Activated CD8-positive, alpha-beta memory T cell treated with anti-CD3 and anti-CD28 coated beads, Interleukin-2, amount 10 ng/mL, durations not matched to agents 7 days and 5 days (primary cell): ENCODE results near the gene RSKR. TPM values are rescaled to one million over a fixed set of nuclear protein-coding genes. Genes with fewer than 3 reads are reported as not detected.

Experiments used
- ATAC-seq: fragments of 150-1000 bp; cut with Tn5 transposase; one replicate; pipeline ENCODE4 v1.10.0; 2021; ENCODE audit warnings: moderate library complexity
- CTCF ChIA-PET: fragments of 350-600 bp; sonication (Branson Sonifier 250); formaldehyde crosslinking; loops from one replicate; lab custom pipeline; 2021; ENCODE audit warnings: antibody characterized with exemption; lab: Charles Lee
- DNase-seq: peaks from one replicate; pipeline ENCODE4 v3.0.0-alpha.2; 2020
- H3K27ac Mint-ChIP-seq: one replicate; pipeline ENCODE4 v1.8.0; 2021; ENCODE audit warnings: mild to moderate bottlenecking, mixed read lengths
- H3K27me3 Mint-ChIP-seq: one replicate; pipeline ENCODE4 v1.8.0; 2021; ENCODE audit warnings: mixed read lengths
- H3K36me3 Mint-ChIP-seq: one replicate; pipeline ENCODE4 v1.8.0; 2021; ENCODE audit warnings: mild to moderate bottlenecking, mixed read lengths
- H3K4me1 Mint-ChIP-seq: one replicate; pipeline ENCODE4 v1.8.0; 2021; ENCODE audit warnings: mixed read lengths
- H3K4me3 Mint-ChIP-seq: one replicate; pipeline ENCODE4 v1.8.0; 2021; ENCODE audit warnings: mild to moderate bottlenecking, moderate library complexity, mixed read lengths
- H3K9me3 Mint-ChIP-seq: one replicate; pipeline ENCODE4 v1.8.0; 2022; ENCODE audit warnings: low read depth, mixed read lengths
- total RNA-seq, 2 experiments: library from RNA; stranded (reverse); gene quantifications; one replicate each; pipeline ENCODE4 v1.2.3, GENCODE V29; 2021

RSKR gene
- total RNA-seq, 2 experiments from 2014 or later: 25.4 to 28.2 TPM

GRCh38 chr17:28644787-28645575 lies 31.0 kb upstream of the RSKR start, which contains the start of gene BLTP2:
Gene BLTP2, minus strand, starts transcription at chr17:28645158. Its CDS starts 102 bp downstream, at chr17:28645056.
- Mint-ChIP-seq H3K36me3 (peaks cover 31% of the 10 kb centered on the region), H3K4me3 (peak within 1 kb of the TSS; percentile 86), H3K4me1 (peaks cover 38% of the 10 kb centered on the region), H3K27ac (peak within 1 kb of the TSS; percentile 92), H3K27me3 (no peaks in the 10 kb centered on the region), H3K9me3 (no peaks in the 10 kb centered on the region)
- peak; percentile 98 for ATAC-seq
- CTCF ChIA-PET: interaction anchor here (0.7 to 8.5 kb wide), 21 partner anchors 11 to 309 kb away, joined by 3 to 102 read pairs (median 5); partner anchors contain the start of genes ALDOC, NEK8, PIGS and PROCA1
- DNase-seq: peak; percentile 98

- Mint-ChIP-seq H3K27me3 (no peaks in the 10 kb centered on the region), H3K4me1 (peaks cover 38% of the 10 kb centered on the region), H3K4me3 (peak overlapping the region; percentile 86), H3K9me3 (no peaks in the 10 kb centered on the region), H3K27ac (peak overlapping the region; percentile 84), H3K36me3 (peaks cover 38% of the 10 kb centered on the region)
- CTCF ChIA-PET: interaction anchor here (0.7 to 8.5 kb wide), 23 partner anchors 18 to 309 kb away, joined by 3 to 102 read pairs (median 6); partner anchors contain the start of genes ALDOC, NEK8, PIGS and PROCA1
- peak; percentile 66 for DNase-seq
- peak; percentile 2 for ATAC-seq
Measured at GRCh38 chr17:28643983-28644786, 30.2 kb upstream of the RSKR start.

- no peaks in the 10 kb centered on the region for H3K9me3 Mint-ChIP-seq
- H3K36me3 Mint-ChIP-seq: peaks cover 50% of the 10 kb centered on the region
- CTCF ChIA-PET: interaction anchor here (0.6 to 1.4 kb wide), 2 partner anchors 42 to 101 kb away, joined by 3 to 4 read pairs; no protein-coding TSS in a partner anchor
- ATAC-seq (no peak), DNase-seq (no peak)
- no peak overlapping the region for H3K4me3 Mint-ChIP-seq
- H3K4me1 Mint-ChIP-seq: peaks cover 29% of the 10 kb centered on the region
- H3K27me3 Mint-ChIP-seq: no peaks in the 10 kb centered on the region
- H3K27ac Mint-ChIP-seq: no peak overlapping the region
Measured at GRCh38 chr17:28641579-28641978, 27.6 kb upstream of the RSKR start.

GRCh38 chr17:28635506-28635905 lies 21.5 kb upstream of the RSKR start:
- Mint-ChIP-seq H3K36me3 (peaks cover 74% of the 10 kb centered on the region), H3K4me3 (no peak overlapping the region), H3K9me3 (no peaks in the 10 kb centered on the region), H3K4me1 (peaks cover 4% of the 10 kb centered on the region), H3K27me3 (no peaks in the 10 kb centered on the region), H3K27ac (no peak overlapping the region)
- ATAC-seq (no peak), DNase-seq (no peak)
- CTCF ChIA-PET: interaction anchor here (1.2 kb wide), 1 partner anchor 17 kb away, joined by 3 read pairs; no protein-coding TSS in a partner anchor

- ATAC-seq: no peak
Measured at GRCh38 chr17:28634206-28634865, 20.4 kb upstream of the RSKR start.

GRCh38 chr17:28626818-28627217 lies 12.8 kb upstream of the RSKR start:
- Mint-ChIP-seq H3K36me3 (peaks cover 44% of the 10 kb centered on the region), H3K9me3 (no peaks in the 10 kb centered on the region), H3K27me3 (no peaks in the 10 kb centered on the region), H3K4me3 (no peak overlapping the region), H3K4me1 (no peaks in the 10 kb centered on the region), H3K27ac (no peak overlapping the region)
- DNase-seq (no peak), ATAC-seq (no peak)
- CTCF ChIA-PET: interaction anchor here (1.4 to 1.7 kb wide), 2 partner anchors 16 to 55 kb away, joined by 4 read pairs; no protein-coding TSS in a partner anchor

More at GRCh38 chr17:28634206-28634865, 20.4 kb upstream of the RSKR start:
- no peak for DNase-seq
- H3K4me3 Mint-ChIP-seq: no peak overlapping the region
- H3K27me3 Mint-ChIP-seq: no peaks in the 10 kb centered on the region
- no peak overlapping the region for H3K27ac Mint-ChIP-seq
- H3K9me3 Mint-ChIP-seq: no peaks in the 10 kb centered on the region
- CTCF ChIA-PET: interaction anchor here (1.1 to 1.4 kb wide), 3 partner anchors 15 to 21 kb away, joined by 3 to 5 read pairs (median 5); no protein-coding TSS in a partner anchor
- H3K36me3 Mint-ChIP-seq: peaks cover 66% of the 10 kb centered on the region
- H3K4me1 Mint-ChIP-seq: peaks cover 4% of the 10 kb centered on the region

- Mint-ChIP-seq H3K27me3 (no peaks in the 10 kb centered on the region), H3K4me1 (no peaks in the 10 kb centered on the region), H3K27ac (no peak overlapping the region), H3K36me3 (peaks cover 53% of the 10 kb centered on the region), H3K9me3 (no peaks in the 10 kb centered on the region), H3K4me3 (no peak overlapping the region)
- CTCF ChIA-PET: interaction anchor here (0.6 to 1.0 kb wide), 2 partner anchors 23 to 138 kb away, joined by 3 read pairs; no protein-coding TSS in a partner anchor
- ATAC-seq: no peak
- no peak for DNase-seq
Measured at GRCh38 chr17:28624148-28624547, 10.2 kb upstream of the RSKR start.

GRCh38 chr17:28623696-28624095 lies 9.7 kb upstream of the RSKR start:
- Mint-ChIP-seq H3K4me1 (no peaks in the 10 kb centered on the region), H3K9me3 (no peaks in the 10 kb centered on the region), H3K27ac (no peak overlapping the region), H3K4me3 (no peak overlapping the region), H3K27me3 (no peaks in the 10 kb centered on the region), H3K36me3 (peaks cover 58% of the 10 kb centered on the region)
- no peak for DNase-seq
- no peak for ATAC-seq
- CTCF ChIA-PET: interaction anchor here (0.6 to 1.0 kb wide), 3 partner anchors 22 to 139 kb away, joined by 3 read pairs; no protein-coding TSS in a partner anchor

- Mint-ChIP-seq H3K4me1 (no peaks in the 10 kb centered on the region), H3K9me3 (no peaks in the 10 kb centered on the region), H3K36me3 (peaks cover 57% of the 10 kb centered on the region), H3K27ac (no peak overlapping the region), H3K4me3 (no peak overlapping the region), H3K27me3 (no peaks in the 10 kb centered on the region)
- ATAC-seq (no peak), DNase-seq (no peak)
- CTCF ChIA-PET: interaction anchor here (1.1 kb wide), 1 partner anchor 24 kb away, joined by 4 read pairs; no protein-coding TSS in a partner anchor
Measured at GRCh38 chr17:28622186-28622585, 8.2 kb upstream of the RSKR start.

GRCh38 chr17:28620010-28620409 lies 6.0 kb upstream of the RSKR start:
- Mint-ChIP-seq H3K27ac (no peak overlapping the region), H3K4me3 (no peak overlapping the region)
- CTCF ChIA-PET: no interaction called here

GRCh38 chr17:28618464-28618863 lies 4.5 kb upstream of the RSKR start:
- Mint-ChIP-seq H3K9me3 (no peaks in the 10 kb centered on the region), H3K27ac (no peak overlapping the region), H3K36me3 (peaks cover 61% of the 10 kb centered on the region), H3K4me1 (no peaks in the 10 kb centered on the region), H3K4me3 (no peak overlapping the region), H3K27me3 (no peaks in the 10 kb centered on the region)
- CTCF ChIA-PET: interaction anchor here (1.0 to 1.7 kb wide), 2 partner anchors 16 to 27 kb away, joined by 3 to 6 read pairs; partner anchors contain the start of gene BLTP2
- no peak for ATAC-seq
- DNase-seq: no peak

More at GRCh38 chr17:28620010-28620409, 6.0 kb upstream of the RSKR start:
- DNase-seq: no peak
- Mint-ChIP-seq H3K4me1 (no peaks in the 10 kb centered on the region), H3K36me3 (peaks cover 56% of the 10 kb centered on the region), H3K27me3 (no peaks in the 10 kb centered on the region), H3K9me3 (no peaks in the 10 kb centered on the region)
- no peak for ATAC-seq

GRCh38 chr17:28616281-28616680 lies 2.3 kb upstream of the RSKR start:
- no peak for DNase-seq
- no peak for ATAC-seq
- Mint-ChIP-seq H3K9me3 (no peaks in the 10 kb centered on the region), H3K4me3 (no peak overlapping the region), H3K4me1 (no peaks in the 10 kb centered on the region), H3K27me3 (no peaks in the 10 kb centered on the region), H3K27ac (no peak overlapping the region), H3K36me3 (peaks cover 48% of the 10 kb centered on the region)
- CTCF ChIA-PET: interaction anchor here (1.2 to 1.9 kb wide), 2 partner anchors 31 to 66 kb away, joined by 3 to 4 read pairs; no protein-coding TSS in a partner anchor
